ENCODE measurements around the gene LY6G6C.
A peak's percentile ranks its signal among the peaks of the same experiment; 100 is the strongest.

LY6G6C gene

DNA sequence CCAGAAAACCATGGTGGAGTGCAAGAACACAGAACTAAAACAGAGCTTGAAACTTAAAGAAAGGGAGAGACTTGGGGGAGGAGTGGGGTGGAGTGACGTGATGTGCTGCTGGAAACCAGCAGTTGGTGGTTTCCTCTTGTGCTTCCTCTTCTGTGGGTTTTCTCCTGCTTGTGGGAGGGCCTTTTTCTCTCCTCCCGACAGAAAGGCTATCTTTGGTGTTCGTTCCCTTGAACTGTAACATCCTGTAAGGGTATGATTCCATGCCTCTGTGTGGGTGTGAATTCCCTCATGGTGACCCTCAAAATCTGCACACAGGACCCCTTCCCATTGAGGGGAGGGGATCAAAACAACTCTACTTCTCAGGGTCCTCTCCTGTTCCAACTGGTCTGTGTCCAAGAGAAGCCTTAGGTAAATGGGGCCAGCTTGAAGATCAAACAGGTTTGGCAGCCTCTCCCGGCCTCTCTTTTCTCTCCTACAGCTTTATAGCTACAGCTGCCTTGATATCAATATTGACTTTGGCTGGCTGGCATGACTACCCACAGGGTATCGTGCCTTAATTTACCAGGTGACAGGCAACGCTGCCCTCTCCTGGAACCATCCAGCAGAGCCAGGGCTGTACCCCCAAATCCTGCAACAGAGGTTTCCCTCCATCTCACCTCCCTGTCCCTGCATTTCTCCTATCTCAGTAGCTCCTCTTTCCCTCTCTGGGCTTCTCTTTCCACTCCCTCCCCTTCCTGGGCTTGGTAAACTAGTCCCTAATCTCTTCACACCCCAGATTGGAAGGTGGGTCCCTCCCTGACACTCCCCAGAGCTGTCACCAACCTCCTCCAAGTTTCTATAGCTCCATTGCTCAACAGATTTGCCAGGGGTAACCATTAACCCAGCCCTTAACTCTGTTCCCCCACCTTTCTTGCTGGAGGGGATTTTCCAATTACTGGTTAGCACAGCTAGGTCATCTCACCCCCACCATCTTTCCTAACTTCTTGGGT is 16.7 kb upstream of the LY6G6C start:
- DNase-seq (ENCODE audit: low read depth): peak; percentile 99
- TF ChIP-seq POLR2A (IDR thresholded peaks at IDR 0.05; ENCODE audit: extremely low read depth, insufficient read length) (peak; percentile 67), MYC (IDR thresholded peaks at IDR 0.05; ENCODE audit: low read depth, low read length) (no peak; the same call in 1 of the 2 replicates)
- TF ChIP-seq, protein P1, sequence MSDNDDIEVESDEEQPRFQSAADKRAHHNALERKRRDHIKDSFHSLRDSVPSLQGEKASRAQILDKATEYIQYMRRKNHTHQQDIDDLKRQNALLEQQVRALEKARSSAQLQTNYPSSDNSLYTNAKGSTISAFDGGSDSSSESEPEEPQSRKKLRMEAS (IDR thresholded peaks at IDR 0.05; ENCODE audit: low read depth, low read length): peak; percentile 41
- TF ChIP-seq, protein P2, sequence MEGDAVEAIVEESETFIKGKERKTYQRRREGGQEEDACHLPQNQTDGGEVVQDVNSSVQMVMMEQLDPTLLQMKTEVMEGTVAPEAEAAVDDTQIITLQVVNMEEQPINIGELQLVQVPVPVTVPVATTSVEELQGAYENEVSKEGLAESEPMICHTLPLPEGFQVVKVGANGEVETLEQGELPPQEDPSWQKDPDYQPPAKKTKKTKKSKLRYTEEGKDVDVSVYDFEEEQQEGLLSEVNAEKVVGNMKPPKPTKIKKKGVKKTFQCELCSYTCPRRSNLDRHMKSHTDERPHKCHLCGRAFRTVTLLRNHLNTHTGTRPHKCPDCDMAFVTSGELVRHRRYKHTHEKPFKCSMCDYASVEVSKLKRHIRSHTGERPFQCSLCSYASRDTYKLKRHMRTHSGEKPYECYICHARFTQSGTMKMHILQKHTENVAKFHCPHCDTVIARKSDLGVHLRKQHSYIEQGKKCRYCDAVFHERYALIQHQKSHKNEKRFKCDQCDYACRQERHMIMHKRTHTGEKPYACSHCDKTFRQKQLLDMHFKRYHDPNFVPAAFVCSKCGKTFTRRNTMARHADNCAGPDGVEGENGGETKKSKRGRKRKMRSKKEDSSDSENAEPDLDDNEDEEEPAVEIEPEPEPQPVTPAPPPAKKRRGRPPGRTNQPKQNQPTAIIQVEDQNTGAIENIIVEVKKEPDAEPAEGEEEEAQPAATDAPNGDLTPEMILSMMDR (IDR thresholded peaks at IDR 0.05; ENCODE audit: low read depth, low read length): peak; percentile 9
- peak overlapping the region; percentile 100 for H3K4me3 ChIP-seq (ENCODE audit: low read depth, low read length)

DNA sequence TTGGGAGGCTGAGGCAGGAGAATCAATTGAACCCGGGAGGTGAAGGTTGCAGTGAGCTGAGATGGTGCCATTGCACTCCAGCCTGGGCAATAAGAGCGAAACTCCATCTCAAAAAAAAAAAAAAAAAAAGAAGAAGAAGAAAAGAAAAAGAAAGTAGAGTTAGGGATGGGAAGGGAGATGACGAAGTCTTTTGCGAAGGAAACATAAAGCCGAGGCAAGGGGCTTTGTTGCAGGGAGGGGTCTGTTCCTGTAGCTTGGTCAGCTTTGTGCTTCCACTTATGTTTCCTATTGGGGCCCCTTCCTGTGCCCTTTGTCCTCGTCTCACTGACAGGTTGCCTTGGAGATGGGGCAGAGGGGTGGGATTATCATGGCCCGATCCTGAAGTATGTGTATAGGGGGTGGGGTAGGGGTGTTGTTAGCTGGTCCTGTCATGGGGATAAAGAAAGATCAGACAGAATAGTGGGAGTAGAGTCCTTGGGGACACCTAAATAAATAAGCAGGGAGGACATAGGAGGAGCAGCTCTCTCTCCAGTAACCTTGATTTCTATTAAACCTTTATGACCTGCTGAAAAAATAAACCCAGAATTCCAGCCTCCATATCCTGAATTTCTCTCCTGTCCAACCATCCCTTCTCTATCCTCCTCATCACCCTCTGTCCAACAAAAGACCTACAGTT is 15.9 kb upstream of the LY6G6C start:
- peak; percentile 94 for DNase-seq (ENCODE audit: low read depth)
- TF ChIP-seq POLR2A (IDR thresholded peaks at IDR 0.05; ENCODE audit: extremely low read depth, insufficient read length): no peak
- TF ChIP-seq, protein P2 (IDR thresholded peaks at IDR 0.05; ENCODE audit: low read depth, low read length): no peak
- TF ChIP-seq MYC (IDR thresholded peaks at IDR 0.05; ENCODE audit: low read depth, low read length): no peak; the same call in 1 of the 2 replicates
- TF ChIP-seq, protein P1 (IDR thresholded peaks at IDR 0.05; ENCODE audit: low read depth, low read length): no peak
- peak overlapping the region; percentile 100 for H3K4me3 ChIP-seq (ENCODE audit: low read depth, low read length)

DNA sequence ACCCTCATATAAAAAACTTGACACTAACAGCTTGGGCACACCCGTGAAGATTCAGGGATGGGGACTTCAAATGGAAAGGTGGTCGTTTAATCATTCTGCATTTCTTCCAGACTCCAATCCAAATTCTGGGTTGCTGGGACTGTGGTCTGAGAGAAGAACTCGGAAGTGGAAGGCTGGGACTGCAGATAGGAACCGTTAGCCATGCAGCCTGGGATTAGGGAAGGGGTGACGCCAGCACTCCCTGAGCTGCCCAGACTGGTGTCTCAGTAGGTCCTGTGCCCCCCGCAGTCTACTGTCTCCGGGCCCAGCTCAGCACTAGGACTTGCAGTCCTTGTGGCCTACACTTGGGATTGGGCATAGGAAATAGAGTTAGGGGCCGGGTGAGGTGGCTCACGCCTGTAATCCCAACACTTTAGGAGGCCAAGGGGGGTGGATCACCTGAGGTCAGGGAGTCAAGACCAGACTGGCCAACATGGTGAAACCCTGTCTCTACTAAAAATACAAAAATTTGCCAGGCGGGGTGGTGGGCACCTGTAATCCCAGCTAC is 15.3 kb upstream of the LY6G6C start:
- H3K4me3 ChIP-seq (ENCODE audit: low read depth, low read length): peak overlapping the region; percentile 100
- DNase-seq (ENCODE audit: low read depth): peak; percentile 53
- no peak for TF ChIP-seq POLR2A (IDR thresholded peaks at IDR 0.05; ENCODE audit: extremely low read depth, insufficient read length)
- TF ChIP-seq, protein P1 (IDR thresholded peaks at IDR 0.05; ENCODE audit: low read depth, low read length): no peak
- TF ChIP-seq, protein P2 (IDR thresholded peaks at IDR 0.05; ENCODE audit: low read depth, low read length): no peak
- no peak for TF ChIP-seq MYC (IDR thresholded peaks at IDR 0.05; ENCODE audit: low read depth, low read length)

DNA sequence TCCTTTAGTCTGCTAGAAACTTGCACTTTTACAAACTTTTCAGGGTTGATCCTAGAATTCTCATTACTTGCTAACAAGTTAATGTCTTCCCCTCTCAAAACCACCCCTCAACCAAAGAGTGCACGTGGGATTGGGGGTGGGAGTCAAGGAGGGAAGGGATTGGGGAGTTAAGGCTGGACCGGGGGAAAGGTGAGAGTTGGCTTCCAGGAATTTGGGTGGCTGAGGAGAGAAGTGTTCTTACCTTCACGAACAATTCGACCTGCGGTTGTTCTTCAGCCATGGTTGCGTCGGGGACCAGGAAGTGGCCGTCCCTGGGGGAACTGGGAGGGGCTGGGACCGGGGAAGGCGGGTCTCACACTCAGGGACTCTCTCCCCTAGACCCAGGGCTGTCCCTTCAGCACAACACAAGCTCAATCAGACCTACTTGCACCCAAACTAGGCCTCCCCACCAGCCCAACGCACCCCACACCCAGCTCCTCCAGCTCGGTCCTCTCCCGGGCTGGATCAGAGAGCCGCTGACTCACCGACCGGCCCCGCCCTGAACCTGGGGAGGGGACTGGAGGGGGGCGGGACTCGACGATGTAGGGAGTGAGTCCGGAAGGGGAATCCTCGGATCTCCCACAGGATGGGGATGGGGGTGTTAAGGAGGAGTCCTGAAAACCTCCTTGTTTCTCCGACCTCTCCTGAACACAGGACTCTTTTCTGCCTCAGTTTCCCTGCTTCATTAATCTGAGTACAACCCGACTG is 14.6 kb upstream of the LY6G6C start, which contains the start of gene CLIC1:
Gene CLIC1 (minus strand): TSS at position 510 of the 747 bp plus-strand sequence. CDS start 230 bp downstream, at position 280.
- H3K4me3 ChIP-seq (ENCODE audit: low read depth, low read length): peak within 1 kb of the TSS; percentile 100
- TF ChIP-seq, protein P1 (IDR thresholded peaks at IDR 0.05; ENCODE audit: low read depth, low read length): peak; percentile 20; the same call in 1 of the 2 replicates
- TF ChIP-seq, protein P2 (IDR thresholded peaks at IDR 0.05; ENCODE audit: low read depth, low read length): no peak
- TF ChIP-seq POLR2A (IDR thresholded peaks at IDR 0.05; ENCODE audit: extremely low read depth, insufficient read length): peak; percentile 87
- peak; percentile 57 for TF ChIP-seq MYC (IDR thresholded peaks at IDR 0.05; ENCODE audit: low read depth, low read length)
- DNase-seq (ENCODE audit: low read depth): peak; percentile 99

Data from NB4 (cell line).